EH (cell line): ENCODE results near the gene SFMBT2.
"Not testable (repeated sequence)": the region's sequence is repeated elsewhere in the genome, so short reads cannot be mapped to it uniquely, and the experiment has no call there.

Source experiments
- DNase-seq: peaks from one replicate; pipeline ENCODE4 v3.0.0-alpha.2; 2015; ENCODE audit warnings: low read depth

SFMBT2 gene

GRCh38 chr10:7184660-7185366 lies 226.0 kb downstream of the SFMBT2 start:
- DNase-seq, result no peak

- not testable (repeated sequence) for DNase-seq
Observed at GRCh38 chr10:7184116-7184515, 226.7 kb downstream of the SFMBT2 start.

- DNase-seq, result not testable (repeated sequence)
Observed at GRCh38 chr10:7182327-7182726, 228.5 kb downstream of the SFMBT2 start.

GRCh38 chr10:7181420-7181819 lies 229.4 kb downstream of the SFMBT2 start:
- DNase-seq, result no peak

GRCh38 chr10:7179536-7179935 lies 231.3 kb downstream of the SFMBT2 start:
- no peak for DNase-seq

GRCh38 chr10:7173948-7174347 lies 236.9 kb downstream of the SFMBT2 start:
- no peak for DNase-seq

GRCh38 chr10:7171825-7172224 lies 239.0 kb downstream of the SFMBT2 start:
- no peak for DNase-seq

- no peak for DNase-seq
Observed at GRCh38 chr10:7170626-7171322, 240.1 kb downstream of the SFMBT2 start.

GRCh38 chr10:7168414-7168813 lies 242.4 kb downstream of the SFMBT2 start:
- no peak for DNase-seq

- no peak for DNase-seq
Observed at GRCh38 chr10:7165500-7166177, 245.2 kb downstream of the SFMBT2 start.

- DNase-seq, result no peak
Observed at GRCh38 chr10:7164955-7165354, 245.9 kb downstream of the SFMBT2 start.

- no peak for DNase-seq
Observed at GRCh38 chr10:7162331-7162730, 248.5 kb downstream of the SFMBT2 start.

- no peak for DNase-seq
Observed at GRCh38 chr10:7161484-7162250, 249.2 kb downstream of the SFMBT2 start.

GRCh38 chr10:7159928-7160327 lies 250.9 kb downstream of the SFMBT2 start:
- DNase-seq, result no peak

- no peak for DNase-seq
Observed at GRCh38 chr10:7159517-7159916, 251.3 kb downstream of the SFMBT2 start.

GRCh38 chr10:7157091-7157490 lies 253.7 kb downstream of the SFMBT2 start:
- DNase-seq, result no peak

- DNase-seq, result no peak
Observed at GRCh38 chr10:7153750-7154149, 257.1 kb downstream of the SFMBT2 start.

- DNase-seq, result no peak
Observed at GRCh38 chr10:7152982-7153381, 257.9 kb downstream of the SFMBT2 start.

GRCh38 chr10:7152341-7152740 lies 258.5 kb downstream of the SFMBT2 start:
- no peak for DNase-seq

- no peak for DNase-seq
Observed at GRCh38 chr10:7151538-7151937, 259.3 kb downstream of the SFMBT2 start.

GRCh38 chr10:7150349-7150748 lies 260.5 kb downstream of the SFMBT2 start:
- DNase-seq, result no peak

- no peak for DNase-seq
Observed at GRCh38 chr10:7146189-7146588, 264.6 kb downstream of the SFMBT2 start.
